SK-N-SH (cell line): ENCODE results near the gene MRM3. TPM values are rescaled to one million over a fixed set of nuclear protein-coding genes. Genes with fewer than 3 reads are reported as not detected.

ENCODE experiments used
- CTCF ChIA-PET: fragments of 300-600, 350-600 bp; formaldehyde crosslinking; extraction: SDS; loops from one replicate; lab custom pipeline; 2021; lab: Yijun Ruan, JAX
- POLR2A ChIA-PET: fragments of 350-600 bp; sonication (Branson Sonifier 250); formaldehyde crosslinking; extraction: SDS; loops from one replicate; lab custom pipeline; 2020; ENCODE audit warnings: antibody characterized with exemption, inconsistent platforms; lab: Yijun Ruan, JAX
- DNase-seq: peaks from one replicate; pipeline ENCODE4 v3.0.0; 2012
- H2AFZ ChIP-seq: fragments of 200-600 bp; sonication (generic); 2 replicates; pipeline ENCODE4 v1.8.1; 2016; ENCODE audit warnings: antibody characterized with exemption, mild to moderate bottlenecking, low read depth
- H3F3A ChIP-seq: fragments of 200-600 bp; sonication (generic); replicated peaks from 2 replicates; pipeline ENCODE3; 2016; ENCODE audit warnings: antibody characterized with exemption, mild to moderate bottlenecking; ENCODE audit not compliant: insufficient read depth
- H3K27ac ChIP-seq, 2 experiments: fragments of 200-500 bp in 1 of 2; fragments of 200-600 bp in 1 of 2; sonication (Bioruptor generic) in 1 of 2; sonication (generic), shearing (Covaris generic) in 1 of 2; 2 replicates each; pipeline versions ENCODE4 v1.5.1 to v1.6.1; 2014 to 2016; ENCODE audit warnings: low read depth in 2 of 2, inconsistent platforms in 1 of 2, low read length in 1 of 2, mild to moderate bottlenecking in 1 of 2, mixed read lengths in 1 of 2
- H3K27me3 ChIP-seq: fragments of 200-600 bp; sonication (generic), shearing (Covaris generic); 2 replicates; pipeline ENCODE4 v1.6.1; 2016; ENCODE audit warnings: mixed run types; ENCODE audit not compliant: insufficient read depth
- H3K36me3 ChIP-seq, 2 experiments: fragments of 200-500 bp in 1 of 2; fragments of 200-600 bp in 1 of 2; sonication (Bioruptor generic) in 1 of 2; sonication (generic) in 1 of 2; replicated peaks in 1 of 2; 2 replicates each; pipeline versions ENCODE3 to v1.5.1; 2014 to 2016; ENCODE audit warnings: low read length in 1 of 2, mild to moderate bottlenecking in 1 of 2; ENCODE audit not compliant: insufficient read depth in 2 of 2, control insufficient read depth in 1 of 2
- H3K4me1 ChIP-seq, 2 experiments: fragments of 200-500 bp in 1 of 2; fragments of 200-600 bp in 1 of 2; sonication (Bioruptor generic) in 1 of 2; sonication (generic), shearing (Covaris generic) in 1 of 2; 2 replicates each; pipeline versions ENCODE4 v1.5.1 to v1.6.1; 2014 to 2016; ENCODE audit warnings: low read depth in 1 of 2, low read length in 1 of 2, mixed run types in 1 of 2; ENCODE audit not compliant: insufficient read depth in 2 of 2, control insufficient read depth in 1 of 2
- H3K4me2 ChIP-seq: fragments of 200-600 bp; sonication (generic), shearing (Covaris generic); 2 replicates; pipeline ENCODE4 v1.6.1; 2017; ENCODE audit warnings: mixed run types
- H3K4me3 ChIP-seq, 2 experiments: fragments of 200-500 bp in 1 of 2; fragments of 200-600 bp in 1 of 2; sonication (Bioruptor generic) in 1 of 2; sonication (generic), shearing (Covaris generic) in 1 of 2; 2 replicates each; pipeline versions ENCODE4 v1.5.1 to v1.8.1; 2014 to 2016; ENCODE audit warnings: low read depth in 2 of 2, inconsistent platforms in 1 of 2, low read length in 1 of 2, mild to moderate bottlenecking in 1 of 2, mixed read lengths in 1 of 2, moderate library complexity in 1 of 2
- H3K79me2 ChIP-seq: fragments of 200-600 bp; sonication (generic); 2 replicates; pipeline ENCODE4 v1.8.1; 2017; ENCODE audit warnings: mild to moderate bottlenecking; ENCODE audit not compliant: insufficient read depth
- H3K9ac ChIP-seq: fragments of 200-600 bp; sonication (generic); 2 replicates; pipeline ENCODE4 v1.6.1; 2017; ENCODE audit warnings: mixed run types
- H3K9me2 ChIP-seq: fragments of 200-600 bp; sonication (generic); 2 replicates; pipeline ENCODE4 v1.6.1; 2017; ENCODE audit warnings: mixed run types
- H3K9me3 ChIP-seq: fragments of 200-600 bp; sonication (generic); 2 replicates; pipeline ENCODE4 v1.6.1; 2017; ENCODE audit warnings: mixed run types, mild to moderate bottlenecking, moderate library complexity
- H4K20me1 ChIP-seq: fragments of 200-600 bp; sonication (generic); 2 replicates; pipeline ENCODE4 v1.6.1; 2017; ENCODE audit warnings: mild to moderate bottlenecking, mixed run types; ENCODE audit not compliant: insufficient read depth
- EP300 ChIP-seq, 2 experiments: IDR thresholded peaks; 2 replicates each; pipeline versions ENCODE4 v1.4.0 to v1.6.1; 2012; ENCODE audit warnings: borderline replicate concordance in 1 of 2, low read depth in 1 of 2, low read length in 1 of 2
- EZH2phosphoT487 ChIP-seq: fragments of 200-600 bp; sonication (generic); IDR thresholded peaks from 2 replicates; pipeline ENCODE4 v1.6.1; 2017; ENCODE audit warnings: low read depth, mixed run types, mild to moderate bottlenecking, antibody characterized with exemption, moderate library complexity, borderline replicate concordance
- FOSL2 ChIP-seq: IDR thresholded peaks from 2 replicates; pipeline ENCODE4 v1.4.0; 2012; ENCODE audit warnings: low read depth, mild to moderate bottlenecking, moderate library complexity, borderline replicate concordance
- FOXJ3 ChIP-seq: sonication (generic); formaldehyde crosslinking; IDR thresholded peaks from 2 replicates; pipeline ENCODE4 v1.5.1; 2020; ENCODE audit warnings: mild to moderate bottlenecking, missing genetic modification reagents
- FOXM1 ChIP-seq: IDR thresholded peaks from 2 replicates; pipeline ENCODE4 v1.4.0; 2012; ENCODE audit warnings: low read depth, mild to moderate bottlenecking
- GABPA ChIP-seq: IDR thresholded peaks from 2 replicates; pipeline ENCODE4 v1.4.0; 2012; ENCODE audit warnings: low read depth, mild to moderate bottlenecking
- GATA2 ChIP-seq: sonication (generic); formaldehyde crosslinking; IDR thresholded peaks from 2 replicates; pipeline ENCODE4 v1.5.0; 2020; ENCODE audit warnings: mild to moderate bottlenecking, missing genetic modification reagents
- MXI1 ChIP-seq: IDR thresholded peaks from 2 replicates; pipeline ENCODE4 v1.6.1; 2012; ENCODE audit warnings: mild to moderate bottlenecking, low read depth, low read length, improper control_type of control experiment
- NFIC ChIP-seq: IDR thresholded peaks from 2 replicates; pipeline ENCODE4 v1.4.0; 2012; ENCODE audit warnings: borderline replicate concordance
- RAD21 ChIP-seq: IDR thresholded peaks from 2 replicates; pipeline ENCODE4 v1.6.1; 2012; ENCODE audit warnings: mild to moderate bottlenecking, low read length
- SIN3A ChIP-seq: IDR thresholded peaks from 2 replicates; pipeline ENCODE4 v1.6.1; 2012; ENCODE audit warnings: low read depth, mild to moderate bottlenecking, low read length, moderate library complexity, borderline replicate concordance
- TAF1 ChIP-seq: IDR thresholded peaks from 2 replicates; pipeline ENCODE4 v1.6.1; 2012; ENCODE audit warnings: low read depth, mild to moderate bottlenecking, low read length, moderate library complexity, borderline replicate concordance
- USF1 ChIP-seq: IDR thresholded peaks from 2 replicates; pipeline ENCODE4 v1.4.0; 2012; ENCODE audit warnings: low read depth, borderline replicate concordance
- WGBS: methylation state at CpG from one replicate; pipeline ENCODE4 v1.1.6; 2017; ENCODE audit warnings: low lambda C conversion rate; 5-methylcytosine and 5-hydroxymethylcytosine counted together
- polyA plus RNA-seq, 3 experiments: library from polyadenylated mRNA; depleted of rRNA; stranded (reverse); fragments of >200 nt; gene quantifications; 2 replicates each; pipeline ENCODE4 v1.2.3, GENCODE V29; 2012
- TF ChIP-seq, protein P1 (sequence below): fragments of 200-600 bp; sonication (generic); IDR thresholded peaks from 2 replicates; pipeline ENCODE4 v1.6.1; 2017; ENCODE audit warnings: antibody characterized with exemption, mild to moderate bottlenecking, moderate library complexity
- TF ChIP-seq, protein P2 (sequence below): IDR thresholded peaks from 2 replicates; pipeline ENCODE4; 2012

MRM3 gene
- polyA plus RNA-seq, 1 of the 3 experiments (the other 2 are of a cell fraction), result 16.4 TPM

- no peak for TF ChIP-seq GABPA
- no peak for TF ChIP-seq FOSL2
- TF ChIP-seq USF1, result no peak
- no peak for TF ChIP-seq FOXM1
- TF ChIP-seq, protein P1, sequence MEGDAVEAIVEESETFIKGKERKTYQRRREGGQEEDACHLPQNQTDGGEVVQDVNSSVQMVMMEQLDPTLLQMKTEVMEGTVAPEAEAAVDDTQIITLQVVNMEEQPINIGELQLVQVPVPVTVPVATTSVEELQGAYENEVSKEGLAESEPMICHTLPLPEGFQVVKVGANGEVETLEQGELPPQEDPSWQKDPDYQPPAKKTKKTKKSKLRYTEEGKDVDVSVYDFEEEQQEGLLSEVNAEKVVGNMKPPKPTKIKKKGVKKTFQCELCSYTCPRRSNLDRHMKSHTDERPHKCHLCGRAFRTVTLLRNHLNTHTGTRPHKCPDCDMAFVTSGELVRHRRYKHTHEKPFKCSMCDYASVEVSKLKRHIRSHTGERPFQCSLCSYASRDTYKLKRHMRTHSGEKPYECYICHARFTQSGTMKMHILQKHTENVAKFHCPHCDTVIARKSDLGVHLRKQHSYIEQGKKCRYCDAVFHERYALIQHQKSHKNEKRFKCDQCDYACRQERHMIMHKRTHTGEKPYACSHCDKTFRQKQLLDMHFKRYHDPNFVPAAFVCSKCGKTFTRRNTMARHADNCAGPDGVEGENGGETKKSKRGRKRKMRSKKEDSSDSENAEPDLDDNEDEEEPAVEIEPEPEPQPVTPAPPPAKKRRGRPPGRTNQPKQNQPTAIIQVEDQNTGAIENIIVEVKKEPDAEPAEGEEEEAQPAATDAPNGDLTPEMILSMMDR, result no peak
- no peak for TF ChIP-seq EP300 (IDR thresholded peaks at IDR 0.05; ENCODE audit: borderline replicate concordance in 1 of 2, low read depth in 1 of 2, low read length in 1 of 2)
- TF ChIP-seq, protein P2, sequence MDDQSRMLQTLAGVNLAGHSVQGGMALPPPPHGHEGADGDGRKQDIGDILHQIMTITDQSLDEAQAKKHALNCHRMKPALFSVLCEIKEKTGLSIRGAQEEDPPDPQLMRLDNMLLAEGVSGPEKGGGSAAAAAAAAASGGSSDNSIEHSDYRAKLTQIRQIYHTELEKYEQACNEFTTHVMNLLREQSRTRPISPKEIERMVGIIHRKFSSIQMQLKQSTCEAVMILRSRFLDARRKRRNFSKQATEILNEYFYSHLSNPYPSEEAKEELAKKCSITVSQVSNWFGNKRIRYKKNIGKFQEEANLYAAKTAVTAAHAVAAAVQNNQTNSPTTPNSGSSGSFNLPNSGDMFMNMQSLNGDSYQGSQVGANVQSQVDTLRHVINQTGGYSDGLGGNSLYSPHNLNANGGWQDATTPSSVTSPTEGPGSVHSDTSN, result no peak
- no peak for TF ChIP-seq FOXJ3
- no peak for TF ChIP-seq MXI1
- TF ChIP-seq TAF1, result no peak
- TF ChIP-seq, all 33 proteins: peak for 0
- 54% methylated on average over 13 of the region's 33 CpGs for WGBS
Observed at GRCh38 chr17:806781-807522, 24.8 kb downstream of the MRM3 start.

DNA sequence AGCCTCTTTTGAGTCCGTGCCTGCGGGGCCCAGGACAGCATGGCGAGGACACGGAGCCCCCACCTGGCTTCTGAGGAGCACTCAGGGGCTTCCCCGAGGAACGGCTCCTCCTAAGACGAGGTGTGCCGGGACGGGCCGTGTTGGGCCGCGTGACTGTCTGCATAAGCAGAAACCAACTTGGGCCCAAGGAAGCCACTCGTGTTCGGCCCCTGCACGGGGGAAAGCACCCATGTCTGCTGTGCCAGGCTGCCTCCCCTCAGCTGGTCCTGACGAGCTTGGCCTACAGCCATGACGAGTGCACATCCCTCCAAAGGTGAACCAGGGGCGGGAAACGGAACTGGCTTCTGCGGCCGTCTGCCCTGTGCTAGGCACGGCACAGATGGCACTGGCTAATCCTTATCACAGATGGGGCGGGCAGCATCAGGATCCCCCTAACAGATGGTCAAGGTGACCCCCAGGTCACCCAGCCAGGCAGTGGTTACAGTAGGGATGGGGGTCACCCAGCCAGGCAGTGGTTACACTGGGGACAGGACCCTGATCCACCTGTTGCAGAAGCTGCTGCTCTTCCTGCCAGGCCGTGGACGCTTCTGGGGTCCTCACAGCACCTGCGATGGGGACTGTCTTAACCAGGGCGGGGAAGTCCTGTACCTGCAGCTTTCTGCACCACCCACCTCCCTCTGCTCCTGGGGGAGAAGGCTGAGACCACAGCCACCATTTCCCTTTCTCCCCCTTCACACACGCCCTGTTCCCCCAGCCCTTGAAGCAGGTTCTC lies 25.6 kb downstream of the MRM3 start:
- no peaks in the 10 kb centered on the region for H3K4me1 ChIP-seq
- H4K20me1 ChIP-seq, result no peaks in the 10 kb centered on the region
- no peak for TF ChIP-seq FOSL2
- no peak for TF ChIP-seq EZH2phosphoT487
- TF ChIP-seq TAF1, result no peak
- no peak for TF ChIP-seq RAD21
- no peak for TF ChIP-seq GATA2
- TF ChIP-seq, protein P2, result no peak
- TF ChIP-seq FOXM1, result no peak
- no peak for TF ChIP-seq SIN3A
- TF ChIP-seq NFIC, result no peak
- no peak overlapping the region for H3K4me3 ChIP-seq
- 57% methylated on average over 7 of the region's 28 CpGs for WGBS
- H2AFZ ChIP-seq, result no peak overlapping the region
- no peaks in the 10 kb centered on the region for H3K9me2 ChIP-seq
- H3K27ac ChIP-seq, result no peak overlapping the region
- H3K9ac ChIP-seq, result no peak overlapping the region
- peaks cover 70% of the 10 kb centered on the region; the same call in 1 of the 2 replicates for H3K27me3 ChIP-seq
- ChIA-PET POLR2A (no interaction called here), CTCF (no interaction called here)
- H3F3A ChIP-seq, result no peaks in the 10 kb centered on the region
- H3K4me2 ChIP-seq, result no peak overlapping the region
- no peak for DNase-seq
- no peaks in the 10 kb centered on the region for H3K9me3 ChIP-seq
- no peaks in the 10 kb centered on the region for H3K79me2 ChIP-seq
- H3K36me3 ChIP-seq, result no peaks in the 10 kb centered on the region

More at GRCh38 chr17:806781-807522, 24.8 kb downstream of the MRM3 start:
- H2AFZ ChIP-seq, result no peak overlapping the region
- no peaks in the 10 kb centered on the region for H3K4me1 ChIP-seq
- CTCF ChIA-PET, result no interaction called here
- no peaks in the 10 kb centered on the region for H3K9me3 ChIP-seq
- peaks cover 70% of the 10 kb centered on the region; the same call in 1 of the 2 replicates for H3K27me3 ChIP-seq
- no peak overlapping the region for H3K27ac ChIP-seq
- H3K9ac ChIP-seq, result no peak overlapping the region
- no peaks in the 10 kb centered on the region for H3K9me2 ChIP-seq
- H3F3A ChIP-seq, result no peaks in the 10 kb centered on the region
- H3K4me3 ChIP-seq, result no peak overlapping the region
- H3K79me2 ChIP-seq, result no peaks in the 10 kb centered on the region
- POLR2A ChIA-PET, result no interaction called here
- no peaks in the 10 kb centered on the region for H3K36me3 ChIP-seq
- DNase-seq, result no peak
- H4K20me1 ChIP-seq, result no peaks in the 10 kb centered on the region
- no peak overlapping the region for H3K4me2 ChIP-seq
